Measurements from ENCODE around the gene NCEH1.

DNA sequence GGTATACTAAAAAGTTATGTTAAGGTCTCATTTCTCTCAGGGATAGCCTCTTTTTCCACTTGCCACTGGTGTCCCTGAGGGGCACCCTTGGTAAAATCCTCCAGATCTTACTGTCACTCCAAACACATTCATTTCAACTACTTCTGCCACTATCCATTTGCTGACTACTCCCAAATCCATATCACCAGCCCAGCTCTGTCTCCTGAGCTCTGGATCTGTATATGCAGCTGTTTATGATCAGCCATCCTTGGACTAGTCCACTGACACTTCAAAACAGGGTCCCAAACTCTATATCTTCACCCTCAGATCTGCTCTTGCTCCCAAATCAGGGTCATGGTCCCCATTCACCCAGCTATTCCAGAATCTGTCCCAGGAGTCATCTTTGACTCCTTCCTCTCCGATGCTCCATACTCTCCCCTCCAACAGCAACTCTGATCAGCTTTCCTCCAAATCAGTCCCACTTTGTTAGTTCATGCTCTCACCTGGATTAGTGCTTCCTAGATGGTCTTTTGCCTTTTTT, 9.9 kb downstream of the NCEH1 start:
- TF ChIP-seq, protein P1, sequence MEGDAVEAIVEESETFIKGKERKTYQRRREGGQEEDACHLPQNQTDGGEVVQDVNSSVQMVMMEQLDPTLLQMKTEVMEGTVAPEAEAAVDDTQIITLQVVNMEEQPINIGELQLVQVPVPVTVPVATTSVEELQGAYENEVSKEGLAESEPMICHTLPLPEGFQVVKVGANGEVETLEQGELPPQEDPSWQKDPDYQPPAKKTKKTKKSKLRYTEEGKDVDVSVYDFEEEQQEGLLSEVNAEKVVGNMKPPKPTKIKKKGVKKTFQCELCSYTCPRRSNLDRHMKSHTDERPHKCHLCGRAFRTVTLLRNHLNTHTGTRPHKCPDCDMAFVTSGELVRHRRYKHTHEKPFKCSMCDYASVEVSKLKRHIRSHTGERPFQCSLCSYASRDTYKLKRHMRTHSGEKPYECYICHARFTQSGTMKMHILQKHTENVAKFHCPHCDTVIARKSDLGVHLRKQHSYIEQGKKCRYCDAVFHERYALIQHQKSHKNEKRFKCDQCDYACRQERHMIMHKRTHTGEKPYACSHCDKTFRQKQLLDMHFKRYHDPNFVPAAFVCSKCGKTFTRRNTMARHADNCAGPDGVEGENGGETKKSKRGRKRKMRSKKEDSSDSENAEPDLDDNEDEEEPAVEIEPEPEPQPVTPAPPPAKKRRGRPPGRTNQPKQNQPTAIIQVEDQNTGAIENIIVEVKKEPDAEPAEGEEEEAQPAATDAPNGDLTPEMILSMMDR (conservative IDR thresholded peaks at IDR 0.05; ENCODE audit: low read depth in 2 of 2): no peak
- TF ChIP-seq ZNF331 (CRISPR knock-in tag; IDR thresholded peaks at IDR 0.05; ENCODE audit: low read depth) (no peak), NANOG (IDR thresholded peaks at IDR 0.05; ENCODE audit: borderline replicate concordance) (no peak), EZH2phosphoT487 (IDR thresholded peaks at IDR 0.05; ENCODE audit: unreplicated experiment) (no peak), JUNB (IDR thresholded peaks at IDR 0.05; ENCODE audit: unreplicated experiment) (no peak), EZH2 (IDR thresholded peaks at IDR 0.05; ENCODE audit: low read depth, unreplicated experiment) (no peak), CREB1 (CRISPR knock-in tag; IDR thresholded peaks at IDR 0.05; ENCODE audit: low read depth) (no peak), POLR2AphosphoS5 (IDR thresholded peaks at IDR 0.05; ENCODE audit: low read depth) (no peak)
- TF ChIP-seq, protein P2, sequence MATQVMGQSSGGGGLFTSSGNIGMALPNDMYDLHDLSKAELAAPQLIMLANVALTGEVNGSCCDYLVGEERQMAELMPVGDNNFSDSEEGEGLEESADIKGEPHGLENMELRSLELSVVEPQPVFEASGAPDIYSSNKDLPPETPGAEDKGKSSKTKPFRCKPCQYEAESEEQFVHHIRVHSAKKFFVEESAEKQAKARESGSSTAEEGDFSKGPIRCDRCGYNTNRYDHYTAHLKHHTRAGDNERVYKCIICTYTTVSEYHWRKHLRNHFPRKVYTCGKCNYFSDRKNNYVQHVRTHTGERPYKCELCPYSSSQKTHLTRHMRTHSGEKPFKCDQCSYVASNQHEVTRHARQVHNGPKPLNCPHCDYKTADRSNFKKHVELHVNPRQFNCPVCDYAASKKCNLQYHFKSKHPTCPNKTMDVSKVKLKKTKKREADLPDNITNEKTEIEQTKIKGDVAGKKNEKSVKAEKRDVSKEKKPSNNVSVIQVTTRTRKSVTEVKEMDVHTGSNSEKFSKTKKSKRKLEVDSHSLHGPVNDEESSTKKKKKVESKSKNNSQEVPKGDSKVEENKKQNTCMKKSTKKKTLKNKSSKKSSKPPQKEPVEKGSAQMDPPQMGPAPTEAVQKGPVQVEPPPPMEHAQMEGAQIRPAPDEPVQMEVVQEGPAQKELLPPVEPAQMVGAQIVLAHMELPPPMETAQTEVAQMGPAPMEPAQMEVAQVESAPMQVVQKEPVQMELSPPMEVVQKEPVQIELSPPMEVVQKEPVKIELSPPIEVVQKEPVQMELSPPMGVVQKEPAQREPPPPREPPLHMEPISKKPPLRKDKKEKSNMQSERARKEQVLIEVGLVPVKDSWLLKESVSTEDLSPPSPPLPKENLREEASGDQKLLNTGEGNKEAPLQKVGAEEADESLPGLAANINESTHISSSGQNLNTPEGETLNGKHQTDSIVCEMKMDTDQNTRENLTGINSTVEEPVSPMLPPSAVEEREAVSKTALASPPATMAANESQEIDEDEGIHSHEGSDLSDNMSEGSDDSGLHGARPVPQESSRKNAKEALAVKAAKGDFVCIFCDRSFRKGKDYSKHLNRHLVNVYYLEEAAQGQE (IDR thresholded peaks at IDR 0.05; ENCODE audit: unreplicated experiment): no peak
- TF ChIP-seq, protein P3, sequence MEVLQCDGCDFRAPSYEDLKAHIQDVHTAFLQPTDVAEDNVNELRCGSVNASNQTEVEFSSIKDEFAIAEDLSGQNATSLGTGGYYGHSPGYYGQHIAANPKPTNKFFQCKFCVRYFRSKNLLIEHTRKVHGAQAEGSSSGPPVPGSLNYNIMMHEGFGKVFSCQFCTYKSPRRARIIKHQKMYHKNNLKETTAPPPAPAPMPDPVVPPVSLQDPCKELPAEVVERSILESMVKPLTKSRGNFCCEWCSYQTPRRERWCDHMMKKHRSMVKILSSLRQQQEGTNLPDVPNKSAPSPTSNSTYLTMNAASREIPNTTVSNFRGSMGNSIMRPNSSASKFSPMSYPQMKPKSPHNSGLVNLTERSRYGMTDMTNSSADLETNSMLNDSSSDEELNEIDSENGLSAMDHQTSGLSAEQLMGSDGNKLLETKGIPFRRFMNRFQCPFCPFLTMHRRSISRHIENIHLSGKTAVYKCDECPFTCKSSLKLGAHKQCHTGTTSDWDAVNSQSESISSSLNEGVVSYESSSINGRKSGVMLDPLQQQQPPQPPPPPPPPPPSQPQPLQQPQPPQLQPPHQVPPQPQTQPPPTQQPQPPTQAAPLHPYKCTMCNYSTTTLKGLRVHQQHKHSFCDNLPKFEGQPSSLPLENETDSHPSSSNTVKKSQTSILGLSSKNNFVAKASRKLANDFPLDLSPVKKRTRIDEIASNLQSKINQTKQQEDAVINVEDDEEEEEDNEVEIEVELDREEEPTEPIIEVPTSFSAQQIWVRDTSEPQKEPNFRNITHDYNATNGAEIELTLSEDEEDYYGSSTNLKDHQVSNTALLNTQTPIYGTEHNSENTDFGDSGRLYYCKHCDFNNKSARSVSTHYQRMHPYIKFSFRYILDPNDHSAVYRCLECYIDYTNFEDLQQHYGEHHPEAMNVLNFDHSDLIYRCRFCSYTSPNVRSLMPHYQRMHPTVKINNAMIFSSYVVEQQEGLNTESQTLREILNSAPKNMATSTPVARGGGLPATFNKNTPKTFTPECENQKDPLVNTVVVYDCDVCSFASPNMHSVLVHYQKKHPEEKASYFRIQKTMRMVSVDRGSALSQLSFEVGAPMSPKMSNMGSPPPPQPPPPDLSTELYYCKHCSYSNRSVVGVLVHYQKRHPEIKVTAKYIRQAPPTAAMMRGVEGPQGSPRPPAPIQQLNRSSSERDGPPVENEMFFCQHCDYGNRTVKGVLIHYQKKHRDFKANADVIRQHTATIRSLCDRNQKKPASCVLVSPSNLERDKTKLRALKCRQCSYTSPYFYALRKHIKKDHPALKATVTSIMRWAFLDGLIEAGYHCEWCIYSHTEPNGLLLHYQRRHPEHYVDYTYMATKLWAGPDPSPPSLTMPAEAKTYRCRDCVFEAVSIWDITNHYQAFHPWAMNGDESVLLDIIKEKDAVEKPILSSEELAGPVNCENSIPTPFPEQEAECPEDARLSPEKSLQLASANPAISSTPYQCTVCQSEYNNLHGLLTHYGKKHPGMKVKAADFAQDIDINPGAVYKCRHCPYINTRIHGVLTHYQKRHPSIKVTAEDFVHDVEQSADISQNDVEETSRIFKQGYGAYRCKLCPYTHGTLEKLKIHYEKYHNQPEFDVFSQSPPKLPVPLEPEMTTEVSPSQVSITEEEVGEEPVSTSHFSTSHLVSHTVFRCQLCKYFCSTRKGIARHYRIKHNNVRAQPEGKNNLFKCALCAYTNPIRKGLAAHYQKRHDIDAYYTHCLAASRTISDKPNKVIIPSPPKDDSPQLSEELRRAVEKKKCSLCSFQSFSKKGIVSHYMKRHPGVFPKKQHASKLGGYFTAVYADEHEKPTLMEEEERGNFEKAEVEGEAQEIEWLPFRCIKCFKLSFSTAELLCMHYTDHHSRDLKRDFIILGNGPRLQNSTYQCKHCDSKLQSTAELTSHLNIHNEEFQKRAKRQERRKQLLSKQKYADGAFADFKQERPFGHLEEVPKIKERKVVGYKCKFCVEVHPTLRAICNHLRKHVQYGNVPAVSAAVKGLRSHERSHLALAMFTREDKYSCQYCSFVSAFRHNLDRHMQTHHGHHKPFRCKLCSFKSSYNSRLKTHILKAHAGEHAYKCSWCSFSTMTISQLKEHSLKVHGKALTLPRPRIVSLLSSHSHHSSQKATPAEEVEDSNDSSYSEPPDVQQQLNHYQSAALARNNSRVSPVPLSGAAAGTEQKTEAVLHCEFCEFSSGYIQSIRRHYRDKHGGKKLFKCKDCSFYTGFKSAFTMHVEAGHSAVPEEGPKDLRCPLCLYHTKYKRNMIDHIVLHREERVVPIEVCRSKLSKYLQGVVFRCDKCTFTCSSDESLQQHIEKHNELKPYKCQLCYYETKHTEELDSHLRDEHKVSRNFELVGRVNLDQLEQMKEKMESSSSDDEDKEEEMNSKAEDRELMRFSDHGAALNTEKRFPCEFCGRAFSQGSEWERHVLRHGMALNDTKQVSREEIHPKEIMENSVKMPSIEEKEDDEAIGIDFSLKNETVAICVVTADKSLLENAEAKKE (CRISPR knock-in tag; IDR thresholded peaks at IDR 0.05): no peak
